HepG2 (cell line): ENCODE measurements around the gene SLC25A15. TPM values are rescaled to one million over a fixed set of nuclear protein-coding genes. Genes with fewer than 3 reads are reported as not detected.

Source experiments
- KDM5A ChIP-seq: fragments of 200-600 bp; sonication (generic); IDR thresholded peaks from 2 replicates; pipeline ENCODE4 v1.7.0; 2018; ENCODE audit warnings: antibody characterized with exemption, mild to moderate bottlenecking, low read length, borderline replicate concordance
- MLXIP ChIP-seq: sonication (generic); formaldehyde crosslinking; IDR thresholded peaks from 2 replicates; pipeline ENCODE4 v1.9.0; 2021; ENCODE audit warnings: missing genetic modification reagents, borderline replicate concordance
- PPARG ChIP-seq: conservative IDR thresholded peaks from 2 replicates; pipeline ENCODE4 v1.6.1; 2016; ENCODE audit warnings: missing biosample characterization, missing genetic modification reagents
- PRMT3 ChIP-seq: sonication (generic); formaldehyde crosslinking; IDR thresholded peaks from 2 replicates; pipeline ENCODE4 v1.8.1; 2022; ENCODE audit warnings: low read depth, mild to moderate bottlenecking, moderate library complexity, missing genetic modification reagents, borderline replicate concordance
- SMARCE1 ChIP-seq: fragments of 450-650 bp; IDR thresholded peaks from 2 replicates; pipeline ENCODE4 v1.6.1; 2017; ENCODE audit warnings: borderline replicate concordance
- TFAP4 ChIP-seq: sonication (generic); IDR thresholded peaks from 2 replicates; pipeline ENCODE4 v1.6.1; 2016; ENCODE audit warnings: low read depth, borderline replicate concordance
- ZNF138 ChIP-seq: sonication (generic); formaldehyde crosslinking; IDR thresholded peaks from 2 replicates; pipeline ENCODE4 v1.5.0; 2020; ENCODE audit warnings: mild to moderate bottlenecking, low read depth, missing genetic modification reagents
- ZNF746 ChIP-seq: sonication (generic); formaldehyde crosslinking; IDR thresholded peaks from 2 replicates; pipeline ENCODE4 v1.8.0; 2022; ENCODE audit warnings: mild to moderate bottlenecking, missing genetic modification reagents
- polyA plus RNA-seq, 8 experiments: library from polyadenylated mRNA; depleted of rRNA in 3 of 8; stranded (reverse) in 7 of 8; unstranded in 1 of 8; fragments of >200 nt; fragmentation: Illumina TruSeq in 4 of 8; extraction: Trizol in 4 of 8; gene quantifications; 2 replicates each; pipeline versions ENCODE4 v1.2.1 to v1.2.3, GENCODE V29; 2011 to 2016; ENCODE audit warnings: low read depth in 4 of 8, missing spikeins in 1 of 8, mixed read lengths in 1 of 8; ENCODE audit not compliant: insufficient read depth in 1 of 8
- total RNA-seq, 5 experiments: library from RNA; depleted of rRNA; stranded (reverse); fragments of >200 nt; fragmentation: Illumina TruSeq; extraction: Trizol; gene quantifications; 2 replicates each; pipeline ENCODE4 v1.2.3, GENCODE V29; 2016; ENCODE audit warnings: low read depth in 1 of 5
- TF ChIP-seq, protein P1 (sequence below): sonication (generic); formaldehyde crosslinking; IDR thresholded peaks from 2 replicates; pipeline ENCODE4 v1.8.1; 2023; ENCODE audit warnings: missing genetic modification reagents, inconsistent platforms, borderline replicate concordance
- TF ChIP-seq, protein P2 (sequence below): IDR thresholded peaks from 2 replicates; pipeline ENCODE4 v1.6.1; 2016; ENCODE audit warnings: missing genetic modification reagents, missing compliant biosample characterization
- TF ChIP-seq, protein P3 (sequence below): sonication (generic); formaldehyde crosslinking; IDR thresholded peaks from 2 replicates; pipeline ENCODE4 v1.4.0; 2020; ENCODE audit warnings: mild to moderate bottlenecking, missing genetic modification reagents

Gene SLC25A15
- total and polyA plus RNA-seq, 2 of the 13 experiments (the other 11 are each of a cell fraction or from before 2014, with no cell fraction given): 17.3 to 39.1 TPM

DNA sequence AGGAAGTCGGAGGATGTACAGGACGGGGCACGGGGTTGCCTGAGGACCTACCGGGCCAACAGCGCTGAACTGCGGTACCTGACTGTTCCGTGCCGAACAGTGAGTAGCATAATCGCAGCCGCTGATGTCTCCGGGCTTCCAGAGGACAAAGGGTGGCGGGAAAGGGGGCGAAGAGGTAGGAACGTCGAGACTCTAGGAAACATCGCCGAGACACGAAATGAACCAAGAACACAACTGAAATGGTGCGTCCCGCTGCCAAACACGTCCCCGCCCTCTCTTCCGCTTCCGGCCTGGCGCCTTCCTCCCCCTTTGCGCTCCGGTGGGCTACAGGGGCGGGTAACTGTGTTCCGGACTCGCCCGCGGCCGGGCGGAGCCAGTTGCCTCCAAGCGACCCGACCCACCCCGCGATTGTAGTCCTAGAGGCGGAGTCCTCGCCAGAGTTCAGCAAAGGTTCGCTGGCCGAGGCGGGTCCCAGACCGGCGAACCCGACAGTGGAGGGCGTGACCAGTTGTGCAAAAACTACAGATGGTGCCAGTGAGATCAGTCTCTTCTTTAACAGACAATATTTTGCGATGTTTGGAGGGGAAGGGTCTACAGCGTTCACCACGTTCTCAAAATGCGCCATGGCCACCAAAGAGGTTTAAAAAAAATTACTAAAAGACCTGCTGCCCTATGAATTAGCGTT is 18.3 kb upstream of the SLC25A15 start, which contains the start of gene MRPS31 (continued):
- TF ChIP-seq, protein P1, sequence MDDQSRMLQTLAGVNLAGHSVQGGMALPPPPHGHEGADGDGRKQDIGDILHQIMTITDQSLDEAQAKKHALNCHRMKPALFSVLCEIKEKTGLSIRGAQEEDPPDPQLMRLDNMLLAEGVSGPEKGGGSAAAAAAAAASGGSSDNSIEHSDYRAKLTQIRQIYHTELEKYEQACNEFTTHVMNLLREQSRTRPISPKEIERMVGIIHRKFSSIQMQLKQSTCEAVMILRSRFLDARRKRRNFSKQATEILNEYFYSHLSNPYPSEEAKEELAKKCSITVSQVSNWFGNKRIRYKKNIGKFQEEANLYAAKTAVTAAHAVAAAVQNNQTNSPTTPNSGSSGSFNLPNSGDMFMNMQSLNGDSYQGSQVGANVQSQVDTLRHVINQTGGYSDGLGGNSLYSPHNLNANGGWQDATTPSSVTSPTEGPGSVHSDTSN (CRISPR knock-in tag): no peak
- no peak for TF ChIP-seq PRMT3 (CRISPR knock-in tag)
- TF ChIP-seq, protein P2, sequence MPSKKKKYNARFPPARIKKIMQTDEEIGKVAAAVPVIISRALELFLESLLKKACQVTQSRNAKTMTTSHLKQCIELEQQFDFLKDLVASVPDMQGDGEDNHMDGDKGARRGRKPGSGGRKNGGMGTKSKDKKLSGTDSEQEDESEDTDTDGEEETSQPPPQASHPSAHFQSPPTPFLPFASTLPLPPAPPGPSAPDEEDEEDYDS (CRISPR knock-in tag): peak; percentile 83
- TF ChIP-seq KDM5A: peak; percentile 99
- peak; percentile 84 for TF ChIP-seq ZNF746 (CRISPR knock-in tag)
- TF ChIP-seq, protein P3, sequence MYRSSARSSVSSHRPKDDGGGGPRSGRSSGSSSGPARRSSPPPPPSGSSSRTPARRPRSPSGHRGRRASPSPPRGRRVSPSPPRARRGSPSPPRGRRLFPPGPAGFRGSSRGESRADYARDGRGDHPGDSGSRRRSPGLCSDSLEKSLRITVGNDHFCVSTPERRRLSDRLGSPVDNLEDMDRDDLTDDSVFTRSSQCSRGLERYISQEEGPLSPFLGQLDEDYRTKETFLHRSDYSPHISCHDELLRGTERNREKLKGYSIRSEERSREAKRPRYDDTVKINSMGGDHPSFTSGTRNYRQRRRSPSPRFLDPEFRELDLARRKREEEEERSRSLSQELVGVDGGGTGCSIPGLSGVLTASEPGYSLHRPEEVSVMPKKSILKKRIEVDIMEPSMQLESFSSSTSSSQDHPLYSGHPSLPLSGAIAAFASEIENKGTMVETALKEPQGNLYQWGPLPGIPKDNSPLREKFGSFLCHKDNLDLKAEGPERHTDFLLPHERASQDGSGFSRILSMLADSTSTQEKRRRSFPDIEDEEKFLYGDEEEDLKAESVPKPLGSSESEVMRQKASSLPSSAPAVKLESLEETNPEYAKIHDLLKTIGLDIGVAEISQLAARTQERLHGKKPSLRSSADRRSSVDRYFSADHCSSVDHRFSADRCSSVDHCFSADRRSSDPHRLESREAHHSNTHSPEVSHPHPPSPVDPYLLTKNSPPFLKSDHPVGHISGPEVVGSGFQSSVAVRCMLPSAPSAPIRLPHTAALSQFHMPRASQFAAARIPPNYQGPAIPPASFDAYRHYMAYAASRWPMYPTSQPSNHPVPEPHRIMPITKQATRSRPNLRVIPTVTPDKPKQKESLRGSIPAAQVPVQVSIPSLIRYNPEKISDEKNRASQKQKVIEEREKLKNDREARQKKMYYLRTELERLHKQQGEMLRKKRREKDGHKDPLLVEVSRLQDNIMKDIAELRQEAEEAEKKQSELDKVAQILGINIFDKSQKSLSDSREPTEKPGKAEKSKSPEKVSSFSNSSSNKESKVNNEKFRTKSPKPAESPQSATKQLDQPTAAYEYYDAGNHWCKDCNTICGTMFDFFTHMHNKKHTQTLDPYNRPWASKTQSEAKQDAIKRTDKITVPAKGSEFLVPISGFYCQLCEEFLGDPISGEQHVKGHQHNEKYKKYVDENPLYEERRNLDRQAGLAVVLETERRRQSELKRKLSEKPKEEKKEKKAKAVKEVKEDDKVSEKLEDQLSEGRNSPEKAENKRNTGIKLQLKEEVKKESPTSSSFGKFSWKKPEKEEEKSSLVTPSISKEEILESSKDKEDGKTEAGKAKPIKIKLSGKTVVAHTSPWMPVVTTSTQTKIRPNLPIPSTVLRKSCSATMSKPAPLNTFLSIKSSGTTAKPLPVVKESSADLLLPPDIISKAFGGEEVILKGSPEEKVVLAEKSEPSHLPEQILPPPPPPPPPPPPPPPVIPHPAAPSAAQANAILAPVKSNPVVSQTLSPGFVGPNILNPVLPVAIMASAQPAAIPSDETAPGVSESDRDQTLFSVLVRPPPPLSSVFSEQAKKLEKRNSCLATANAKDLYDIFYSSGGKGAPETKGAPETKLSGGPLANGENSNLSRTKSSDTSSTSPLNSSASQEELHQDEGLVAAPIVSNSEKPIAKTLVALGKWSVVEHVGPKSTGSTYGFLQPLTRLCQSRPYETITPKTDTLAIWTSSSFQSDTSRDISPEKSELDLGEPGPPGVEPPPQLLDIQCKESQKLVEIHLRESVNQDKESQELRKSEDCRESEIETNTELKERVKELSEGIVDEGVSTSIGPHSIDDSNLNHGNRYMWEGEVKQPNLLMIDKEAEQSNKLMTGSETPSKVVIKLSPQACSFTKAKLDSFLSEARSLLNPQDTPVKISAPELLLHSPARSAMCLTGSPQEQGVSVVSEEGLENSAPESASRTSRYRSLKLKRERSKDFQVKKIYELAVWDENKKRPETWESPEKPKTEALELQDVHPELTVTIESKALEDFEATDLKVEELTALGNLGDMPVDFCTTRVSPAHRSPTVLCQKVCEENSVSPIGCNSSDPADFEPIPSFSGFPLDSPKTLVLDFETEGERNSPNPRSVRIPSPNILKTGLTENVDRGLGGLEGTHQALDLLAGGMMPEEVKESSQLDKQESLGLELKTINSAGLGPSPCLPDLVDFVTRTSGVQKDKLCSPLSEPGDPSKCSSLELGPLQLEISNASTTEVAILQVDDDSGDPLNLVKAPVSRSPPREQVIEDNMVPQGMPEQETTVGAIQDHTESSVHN (CRISPR knock-in tag): 0 out of 2 replicates have a peak, but pooled peaks have one; percentile 55
- TF ChIP-seq PPARG (CRISPR knock-in tag): peak; percentile 69
- TF ChIP-seq SMARCE1: no peak
- no peak for TF ChIP-seq MLXIP (CRISPR knock-in tag)
- peak; percentile 71; the same call in 1 of the 2 replicates for TF ChIP-seq TFAP4
- TF ChIP-seq ZNF138: no peak; the same call in 1 of the 2 replicates
